Ishikawa (cell line): ENCODE results near the gene TMEFF2.

Experiments used
- CREB1 ChIP-seq: IDR thresholded peaks from 2 replicates; pipeline ENCODE4 v1.6.1; 2012; ENCODE audit warnings: low read depth
- NFIC ChIP-seq: IDR thresholded peaks from 2 replicates; pipeline ENCODE4 v1.6.1; 2012
- TAF1 ChIP-seq: IDR thresholded peaks from 2 replicates; pipeline ENCODE4 v1.6.1; 2012; ENCODE audit warnings: low read depth, mild to moderate bottlenecking
- TEAD4 ChIP-seq: IDR thresholded peaks from 2 replicates; pipeline ENCODE4 v1.6.1; 2012
- TF ChIP-seq, protein P1 (sequence below): IDR thresholded peaks from 2 replicates; pipeline ENCODE4 v1.6.1; 2012; ENCODE audit warnings: low read depth, mild to moderate bottlenecking

DNA sequence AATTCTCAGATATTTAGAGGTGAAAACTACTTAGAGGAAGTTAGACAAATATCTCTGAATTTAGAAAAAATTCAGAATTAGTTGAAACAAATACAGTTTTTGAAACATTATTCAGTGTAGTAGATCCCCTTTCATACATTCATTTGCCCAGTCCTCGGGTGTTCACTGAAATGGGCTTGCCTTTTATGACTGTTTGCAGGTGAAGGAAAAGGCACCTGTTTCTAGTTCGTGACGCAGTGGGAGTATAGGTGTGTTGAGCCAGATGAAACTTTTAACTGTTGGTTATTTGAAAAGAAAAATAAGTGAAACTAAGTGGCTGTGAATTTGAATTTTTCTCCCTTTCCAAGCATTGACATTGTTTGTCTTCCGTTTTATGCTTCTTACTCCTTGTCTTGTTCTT is 28.9 kb downstream of the TMEFF2 start:
- TF ChIP-seq TEAD4 (no peak), TAF1 (no peak), NFIC (no peak), CREB1 (no peak)
- TF ChIP-seq, protein P1, sequence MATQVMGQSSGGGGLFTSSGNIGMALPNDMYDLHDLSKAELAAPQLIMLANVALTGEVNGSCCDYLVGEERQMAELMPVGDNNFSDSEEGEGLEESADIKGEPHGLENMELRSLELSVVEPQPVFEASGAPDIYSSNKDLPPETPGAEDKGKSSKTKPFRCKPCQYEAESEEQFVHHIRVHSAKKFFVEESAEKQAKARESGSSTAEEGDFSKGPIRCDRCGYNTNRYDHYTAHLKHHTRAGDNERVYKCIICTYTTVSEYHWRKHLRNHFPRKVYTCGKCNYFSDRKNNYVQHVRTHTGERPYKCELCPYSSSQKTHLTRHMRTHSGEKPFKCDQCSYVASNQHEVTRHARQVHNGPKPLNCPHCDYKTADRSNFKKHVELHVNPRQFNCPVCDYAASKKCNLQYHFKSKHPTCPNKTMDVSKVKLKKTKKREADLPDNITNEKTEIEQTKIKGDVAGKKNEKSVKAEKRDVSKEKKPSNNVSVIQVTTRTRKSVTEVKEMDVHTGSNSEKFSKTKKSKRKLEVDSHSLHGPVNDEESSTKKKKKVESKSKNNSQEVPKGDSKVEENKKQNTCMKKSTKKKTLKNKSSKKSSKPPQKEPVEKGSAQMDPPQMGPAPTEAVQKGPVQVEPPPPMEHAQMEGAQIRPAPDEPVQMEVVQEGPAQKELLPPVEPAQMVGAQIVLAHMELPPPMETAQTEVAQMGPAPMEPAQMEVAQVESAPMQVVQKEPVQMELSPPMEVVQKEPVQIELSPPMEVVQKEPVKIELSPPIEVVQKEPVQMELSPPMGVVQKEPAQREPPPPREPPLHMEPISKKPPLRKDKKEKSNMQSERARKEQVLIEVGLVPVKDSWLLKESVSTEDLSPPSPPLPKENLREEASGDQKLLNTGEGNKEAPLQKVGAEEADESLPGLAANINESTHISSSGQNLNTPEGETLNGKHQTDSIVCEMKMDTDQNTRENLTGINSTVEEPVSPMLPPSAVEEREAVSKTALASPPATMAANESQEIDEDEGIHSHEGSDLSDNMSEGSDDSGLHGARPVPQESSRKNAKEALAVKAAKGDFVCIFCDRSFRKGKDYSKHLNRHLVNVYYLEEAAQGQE: no peak
